A673 (cell line): Measurements from ENCODE around the gene FTO. TPM values are rescaled to one million over a fixed set of nuclear protein-coding genes. Genes with fewer than 3 reads are reported as not detected.
A peak's percentile ranks its signal among the peaks of the same experiment; 100 is the strongest.

Experiments
- BruUV-seq: library from RNA; stranded (reverse); fragments of 400-500 nt; replicated peaks from 2 replicates; lab custom pipeline; 2021; lab: Mats Ljungman, UMichigan
- CTCF ChIA-PET: fragments of 300-600 bp; sonication (Branson Sonifier 250); formaldehyde crosslinking; loops from one replicate; lab custom pipeline; 2022; ENCODE audit warnings: antibody characterized with exemption; lab: Charles Lee
- POLR2A ChIA-PET: fragments of 300-600 bp; sonication (Branson Sonifier 250); formaldehyde crosslinking; loops from one replicate; lab custom pipeline; 2022; ENCODE audit warnings: antibody characterized with exemption; ENCODE audit not compliant: low non-redundant PET; lab: Charles Lee
- DNase-seq: peaks from one replicate; pipeline ENCODE4 v3.0.0-alpha.2; 2015; ENCODE audit warnings: low spot score
- H3K27ac ChIP-seq: fragments of 200-600 bp; sonication (generic); 2 replicates; pipeline ENCODE4 v1.5.1; 2016; ENCODE audit warnings: mixed run types, low read depth, mild to moderate bottlenecking, mixed read lengths, antibody characterized with exemption, low read length; ENCODE audit not compliant: poor library complexity, severe bottlenecking
- H3K27me3 ChIP-seq: fragments of 200-600 bp; sonication (generic); replicated peaks from 2 replicates; pipeline ENCODE4 v1.6.1; 2017; ENCODE audit warnings: mixed run types, low read depth, mild to moderate bottlenecking, mixed read lengths, antibody characterized with exemption, low read length; ENCODE audit not compliant: insufficient read depth, poor library complexity
- H3K36me3 ChIP-seq: fragments of 200-600 bp; sonication (generic); 2 replicates; pipeline ENCODE4 v1.6.1; 2016; ENCODE audit warnings: mixed run types, mild to moderate bottlenecking, mixed read lengths, antibody characterized with exemption, low read length; ENCODE audit not compliant: insufficient read depth, poor library complexity, severe bottlenecking
- H3K4me1 ChIP-seq: fragments of 200-600 bp; sonication (generic); 2 replicates; pipeline ENCODE4 v1.6.1; 2017; ENCODE audit warnings: mixed run types, mild to moderate bottlenecking, mixed read lengths, antibody characterized with exemption, low read length; ENCODE audit not compliant: insufficient read depth, poor library complexity, severe bottlenecking
- H3K4me3 ChIP-seq: fragments of 200-600 bp; sonication (generic); 2 replicates; pipeline ENCODE4 v1.5.1; 2016; ENCODE audit warnings: low read depth, mixed run types, mild to moderate bottlenecking, mixed read lengths, low read length; ENCODE audit not compliant: poor library complexity, severe bottlenecking
- H3K9me3 ChIP-seq: fragments of 200-600 bp; sonication (generic); 2 replicates; pipeline ENCODE4 v1.6.1; 2016; ENCODE audit warnings: mixed run types, low read depth, mild to moderate bottlenecking, mixed read lengths, antibody characterized with exemption, low read length; ENCODE audit not compliant: poor library complexity, severe bottlenecking
- CTCF ChIP-seq: fragments of 300-800, 200-600 bp; sonication (generic); conservative IDR thresholded peaks from 2 replicates; pipeline ENCODE4 v1.5.1; 2017; ENCODE audit warnings: low read depth, mild to moderate bottlenecking, antibody characterized with exemption, low read length, moderate library complexity, mixed read lengths
- EZH2 ChIP-seq: fragments of 200-600 bp; sonication (generic); IDR thresholded peaks from 2 replicates; pipeline ENCODE4 v1.6.1; 2017; ENCODE audit warnings: borderline replicate concordance, low read depth, mild to moderate bottlenecking, mixed read lengths, antibody characterized with exemption, low read length; ENCODE audit not compliant: poor library complexity, severe bottlenecking
- intact Hi-C: fragments of 100-400 bp; cut with micrococcal nuclease; formaldehyde crosslinking; loops from one replicate; pipeline ENCODE4 v1.10.0; 2022; ENCODE audit not compliant: unreplicated experiment
- total RNA-seq: library from RNA; stranded (reverse); gene quantifications from 2 replicates; pipeline ENCODE4 v1.2.3, GENCODE V29; 2021

Gene FTO
- total RNA-seq, 1 experiment from 2014 or later = 73.4 TPM

DNA sequence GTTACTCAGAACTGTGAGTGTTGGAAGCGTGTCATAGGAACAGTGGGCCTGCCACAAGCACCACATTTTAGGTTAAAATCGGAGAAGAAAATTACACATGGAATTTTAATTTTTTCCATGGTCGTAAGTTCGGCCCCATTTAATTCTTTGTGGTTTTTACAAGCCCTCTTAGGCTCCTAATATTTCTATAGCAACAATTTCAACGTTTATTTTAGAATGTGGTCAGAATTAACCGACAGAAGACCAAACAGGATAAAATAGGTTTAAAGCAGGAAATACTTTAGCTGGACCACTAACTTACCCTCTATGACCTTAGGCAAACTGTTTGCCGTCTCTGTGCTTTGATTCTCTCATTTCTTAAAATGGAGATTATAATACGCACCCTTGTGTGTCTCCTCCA, 69.9 kb downstream of the FTO start:
- no peaks in the 10 kb centered on the region for H3K9me3 ChIP-seq
- intact Hi-C loops = loop anchor here (1.0 to 5.0 kb wide), 7 partner anchors 118 to 1483 kb away; no protein-coding TSS in a partner anchor
- TF ChIP-seq EZH2 (no peak), CTCF (no peak)
- H3K4me3 ChIP-seq = no peak overlapping the region
- no peak for DNase-seq
- ChIA-PET CTCF (interaction anchor here (1.6 kb wide), 1 partner anchor 119 kb away, joined by 4 read pairs; no protein-coding TSS in a partner anchor), POLR2A (no interaction called here)
- BruUV-seq = no TSS peak
- no peaks in the 10 kb centered on the region for H3K27me3 ChIP-seq
- no peaks in the 10 kb centered on the region for H3K36me3 ChIP-seq
- peaks cover 42% of the 10 kb centered on the region for H3K4me1 ChIP-seq
- H3K27ac ChIP-seq = no peak overlapping the region

GRCh38 chr16:53775106-53775820, 71.3 kb downstream of the FTO start:
- ChIA-PET POLR2A (no interaction called here), CTCF (no interaction called here)
- H3K4me1 ChIP-seq = peaks cover 45% of the 10 kb centered on the region
- no peaks in the 10 kb centered on the region for H3K27me3 ChIP-seq
- H3K27ac ChIP-seq = peak overlapping the region; percentile 31
- no peak for DNase-seq
- H3K9me3 ChIP-seq = no peaks in the 10 kb centered on the region
- H3K4me3 ChIP-seq = no peak overlapping the region
- TF ChIP-seq CTCF (no peak), EZH2 (no peak)
- no TSS peak for BruUV-seq
- intact Hi-C loops = no loop called here
- H3K36me3 ChIP-seq = no peaks in the 10 kb centered on the region

DNA sequence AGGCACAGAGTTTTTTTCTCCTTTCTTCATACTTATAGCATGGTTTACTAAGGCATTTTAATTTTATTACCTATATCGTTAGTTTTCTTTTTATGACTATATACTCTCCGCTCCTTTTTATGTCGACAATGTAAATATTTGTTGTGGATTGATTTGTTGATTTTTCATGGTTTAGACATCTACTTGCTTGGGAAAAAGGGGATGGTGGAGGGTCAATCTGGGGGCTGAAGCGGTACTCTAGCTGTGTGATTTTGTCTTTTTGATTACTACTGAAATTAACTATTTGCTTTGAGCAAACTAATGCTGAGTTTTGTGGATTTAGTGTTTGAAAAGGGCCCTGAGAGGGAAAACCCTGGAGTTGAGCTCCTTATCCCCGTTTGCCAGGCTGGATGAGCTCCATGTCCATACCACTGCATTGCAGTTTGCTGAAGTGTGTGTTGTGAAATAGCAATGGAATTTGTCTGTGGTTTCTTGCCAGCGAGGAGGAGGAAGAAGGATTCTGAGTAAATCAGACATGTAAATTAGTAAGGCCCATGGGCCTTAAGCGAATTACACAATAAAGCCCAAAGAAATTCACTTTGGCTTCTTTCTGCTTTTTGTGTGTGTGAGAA, 72.0 kb downstream of the FTO start:
- Histone ChIP-seq H3K9me3 (no peaks in the 10 kb centered on the region), H3K36me3 (no peaks in the 10 kb centered on the region), H3K4me3 (no peak overlapping the region), H3K4me1 (peaks cover 45% of the 10 kb centered on the region), H3K27ac (peak overlapping the region; percentile 31), H3K27me3 (no peaks in the 10 kb centered on the region)
- no TSS peak for BruUV-seq
- intact Hi-C loops = no loop called here
- peak; percentile 84 for DNase-seq
- ChIA-PET POLR2A (no interaction called here), CTCF (no interaction called here)
- TF ChIP-seq EZH2 = no peak
- no peak for TF ChIP-seq CTCF
